Measurements from ENCODE around the gene KMT2A. TPM values are rescaled to one million over a fixed set of nuclear protein-coding genes. Genes with fewer than 3 reads are reported as not detected.

KMT2A gene
- total RNA-seq, 1 donor from 2014 or later, result 71.1 TPM

- Mint-ChIP-seq H3K4me1 (ENCODE audit: unreplicated experiment) (peaks cover 17% of the 10 kb centered on the region), H3K27me3 (no peaks in the 10 kb centered on the region), H3K9me3 (no peaks in the 10 kb centered on the region), H3K4me3 (peak overlapping the region; percentile 99), H3K27ac (no peak overlapping the region), H3K36me3 (peaks cover 9% of the 10 kb centered on the region)
- no peak for TF ChIP-seq CTCF (conservative IDR thresholded peaks at IDR 0.05)
- no peak for DNase-seq (ENCODE audit: extremely low spot score, unreplicated experiment)
Observed at GRCh38 chr11:118532852-118533768, 96.8 kb downstream of the KMT2A start.

GRCh38 chr11:118533769-118534729 is 97.8 kb downstream of the KMT2A start:
- peaks cover 13% of the 10 kb centered on the region for H3K4me1 Mint-ChIP-seq (ENCODE audit: unreplicated experiment)
- no peak for TF ChIP-seq CTCF (conservative IDR thresholded peaks at IDR 0.05)
- DNase-seq (ENCODE audit: extremely low spot score, unreplicated experiment), result no peak

DNA sequence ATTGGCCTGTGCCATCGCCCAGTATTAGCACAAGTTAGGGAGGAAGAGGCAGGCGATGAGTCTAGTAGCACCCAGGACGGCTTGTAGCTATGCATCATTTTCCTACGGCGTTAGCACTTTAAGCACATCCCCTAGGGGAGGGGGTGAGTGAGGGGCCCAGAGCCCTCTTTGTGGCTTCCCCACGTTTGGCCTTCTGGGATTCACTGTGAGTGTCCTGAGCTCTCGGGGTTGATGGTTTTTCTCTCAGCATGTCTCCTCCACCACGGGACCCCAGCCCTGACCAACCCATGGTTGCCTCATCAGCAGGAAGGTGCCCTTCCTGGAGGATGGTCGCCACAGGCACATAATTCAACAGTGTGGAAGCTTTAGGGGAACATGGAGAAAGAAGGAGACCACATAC is 99.0 kb downstream of the KMT2A start:
- Mint-ChIP-seq H3K36me3 (peaks cover 6% of the 10 kb centered on the region), H3K9me3 (no peaks in the 10 kb centered on the region), H3K27me3 (no peaks in the 10 kb centered on the region), H3K4me1 (ENCODE audit: unreplicated experiment) (peaks cover under 1% of the 10 kb centered on the region), H3K27ac (no peak overlapping the region), H3K4me3 (no peak overlapping the region)
- TF ChIP-seq CTCF (conservative IDR thresholded peaks at IDR 0.05), result no peak
- no peak for DNase-seq (ENCODE audit: extremely low spot score, unreplicated experiment)

More at GRCh38 chr11:118533769-118534729, 97.8 kb downstream of the KMT2A start:
- Mint-ChIP-seq H3K27ac (no peak overlapping the region), H3K27me3 (no peaks in the 10 kb centered on the region), H3K4me3 (peak overlapping the region; percentile 49), H3K9me3 (no peaks in the 10 kb centered on the region), H3K36me3 (peaks cover 9% of the 10 kb centered on the region)

DNA sequence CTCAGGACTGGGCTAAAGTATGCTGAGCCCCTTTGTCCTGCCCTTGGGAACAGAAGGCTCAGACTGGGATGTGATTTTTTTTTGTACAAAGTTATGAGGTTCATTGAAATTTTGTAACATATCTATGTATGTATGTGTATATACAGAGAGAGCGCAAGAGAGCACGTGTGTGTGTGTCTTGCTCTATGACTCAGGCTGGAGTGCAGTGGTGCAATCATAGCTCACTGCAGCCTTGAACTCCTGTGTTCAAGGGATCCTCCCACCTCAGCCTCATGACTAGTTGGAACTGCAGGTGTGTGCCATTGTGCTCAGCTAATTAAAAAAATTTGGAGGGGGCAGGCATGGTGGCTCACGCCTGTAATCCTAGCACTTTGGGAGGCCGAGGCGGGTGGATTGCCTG is 100.4 kb downstream of the KMT2A start:
- Mint-ChIP-seq H3K27me3 (no peaks in the 10 kb centered on the region), H3K4me1 (ENCODE audit: unreplicated experiment) (no peaks in the 10 kb centered on the region), H3K27ac (no peak overlapping the region), H3K4me3 (no peak overlapping the region), H3K36me3 (peaks cover 13% of the 10 kb centered on the region), H3K9me3 (no peaks in the 10 kb centered on the region)
- TF ChIP-seq CTCF (conservative IDR thresholded peaks at IDR 0.05), result no peak
- DNase-seq (ENCODE audit: extremely low spot score, unreplicated experiment), result no peak

GRCh38 chr11:118537409-118537980 is 101.2 kb downstream of the KMT2A start:
- no peak for TF ChIP-seq CTCF (conservative IDR thresholded peaks at IDR 0.05)
- Mint-ChIP-seq H3K27ac (no peak overlapping the region), H3K9me3 (no peaks in the 10 kb centered on the region), H3K36me3 (peaks cover 13% of the 10 kb centered on the region), H3K4me1 (ENCODE audit: unreplicated experiment) (no peaks in the 10 kb centered on the region), H3K27me3 (no peaks in the 10 kb centered on the region), H3K4me3 (no peak overlapping the region)
- DNase-seq (ENCODE audit: extremely low spot score, unreplicated experiment), result no peak

Data from type B pancreatic cell (in vitro differentiated cells).